ENCODE results near the gene CNDP2.

GRCh38 chr18:74508366-74508765, 12.2 kb downstream of the CNDP2 start:
- no peak for TF ChIP-seq CTCF (IDR thresholded peaks at IDR 0.05)
- TF ChIP-seq POLR2A (IDR thresholded peaks at IDR 0.05) = no peak
